T47D (cell line): ENCODE results near the gene ZNF223.

ENCODE experiments used
- DNase-seq, 2 experiments: peaks; one replicate each; pipeline versions ENCODE4 v3.0.0 to v3.0.0-alpha.2; 2011 to 2012; ENCODE audit warnings: low read depth in 1 of 2, low spot score in 1 of 2
- JUND ChIP-seq: IDR thresholded peaks from 2 replicates; pipeline ENCODE4 v1.6.1; 2012; ENCODE audit warnings: low read depth
- in situ Hi-C: cut with HindIII; loops from 2 replicates; pipeline ENCODE4 v1.10.0; 2016; ENCODE audit warnings: low sequenced_read_pairs, low pct_unique_long_range_greater_than_20kb

Gene ZNF223

DNA sequence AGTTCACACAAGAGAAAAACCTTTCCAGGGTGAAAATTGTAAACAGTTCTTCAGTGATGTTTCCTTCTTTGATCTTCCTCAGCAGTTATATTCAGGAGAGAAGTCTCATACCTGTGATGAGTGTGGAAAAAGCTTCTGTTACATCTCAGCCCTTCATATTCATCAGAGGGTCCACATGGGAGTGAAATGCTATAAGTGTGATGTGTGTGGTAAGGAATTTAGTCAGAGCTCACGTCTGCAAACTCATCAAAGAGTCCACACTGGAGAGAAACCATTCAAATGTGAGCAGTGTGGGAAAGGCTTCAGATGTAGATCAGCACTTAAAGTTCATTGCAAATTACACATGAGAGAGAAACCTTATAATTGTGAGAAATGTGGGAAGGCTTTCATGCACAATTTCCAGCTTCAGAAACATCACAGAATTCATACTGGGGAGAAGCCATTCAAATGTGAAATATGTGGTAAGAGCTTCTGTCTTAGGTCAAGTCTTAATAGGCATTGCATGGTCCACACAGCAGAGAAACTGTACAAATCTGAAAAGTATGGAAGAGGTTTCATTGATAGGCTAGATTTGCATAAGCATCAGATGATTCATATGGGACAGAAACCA is 19.7 kb upstream of the ZNF223 start:
- TF ChIP-seq JUND, result no peak

DNA sequence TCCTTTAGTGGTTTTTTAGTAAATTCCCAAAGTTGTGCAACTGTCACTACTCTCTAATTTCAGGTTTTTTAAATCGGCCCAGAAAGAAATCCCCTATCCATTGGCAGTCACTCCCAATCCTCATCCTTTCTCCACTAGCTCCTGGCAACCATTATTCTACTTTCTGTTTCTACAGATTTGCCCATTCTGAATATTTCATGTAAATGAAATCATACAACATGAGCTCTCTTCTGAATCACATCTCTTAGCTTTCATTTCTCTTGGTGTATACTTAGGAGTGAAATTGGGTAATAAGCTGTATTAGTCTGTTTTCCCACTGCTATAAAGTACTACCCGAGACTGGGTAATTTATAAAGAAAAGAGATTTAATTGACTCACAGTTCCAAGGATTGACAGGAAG is 9.7 kb upstream of the ZNF223 start:
- no peak for TF ChIP-seq JUND
- in situ Hi-C loops, result no loop called here
- no peak for DNase-seq

More for the DNA sequence above, 19.7 kb upstream of the ZNF223 start:
- in situ Hi-C loops, result no loop called here
- DNase-seq, result no peak

DNA sequence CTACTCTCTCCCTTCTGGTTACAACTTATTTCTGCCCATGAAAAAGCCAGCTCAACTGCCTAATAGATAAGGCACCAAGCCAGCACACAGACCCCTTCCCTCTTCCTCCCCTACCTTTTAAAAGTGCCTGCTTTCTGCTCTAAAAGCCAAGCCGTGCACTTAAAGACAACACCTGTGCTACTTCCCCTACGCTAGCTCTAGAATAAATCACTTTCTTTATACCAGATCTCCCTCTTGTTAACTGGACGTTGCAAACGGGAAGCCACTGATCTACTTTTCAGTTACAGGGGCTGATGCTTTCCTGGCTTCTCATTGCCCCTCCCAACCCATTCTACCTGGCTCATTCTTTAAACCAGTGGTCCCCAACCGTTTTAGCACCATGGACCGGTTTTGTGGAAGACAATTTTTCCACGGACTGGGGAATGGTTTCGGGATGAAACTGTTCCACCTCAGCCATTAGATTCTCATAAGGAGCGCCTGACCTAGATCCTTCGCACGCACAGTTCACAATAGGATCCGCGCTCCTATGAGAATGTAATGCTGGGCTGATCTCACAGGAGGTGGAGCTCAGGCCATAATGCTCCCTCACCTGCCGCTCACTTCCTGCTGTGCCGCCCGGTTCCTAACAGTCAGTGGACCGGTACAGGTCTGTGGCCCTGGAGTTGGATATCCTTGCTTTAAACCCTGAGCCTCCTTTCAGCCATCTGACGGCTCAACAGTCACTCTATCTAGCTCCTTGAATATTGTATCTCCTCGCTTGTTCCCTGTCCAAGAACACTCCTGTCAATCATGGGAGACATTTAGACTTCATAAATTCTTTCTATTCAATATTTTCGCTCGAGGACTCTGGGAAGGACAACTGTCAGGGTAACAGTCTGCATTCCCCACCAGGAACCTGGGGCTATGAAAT is 841 bp upstream of the ZNF223 start:
- in situ Hi-C loops, result no loop called here
- TF ChIP-seq JUND, result no peak
- DNase-seq, result no peak

DNA sequence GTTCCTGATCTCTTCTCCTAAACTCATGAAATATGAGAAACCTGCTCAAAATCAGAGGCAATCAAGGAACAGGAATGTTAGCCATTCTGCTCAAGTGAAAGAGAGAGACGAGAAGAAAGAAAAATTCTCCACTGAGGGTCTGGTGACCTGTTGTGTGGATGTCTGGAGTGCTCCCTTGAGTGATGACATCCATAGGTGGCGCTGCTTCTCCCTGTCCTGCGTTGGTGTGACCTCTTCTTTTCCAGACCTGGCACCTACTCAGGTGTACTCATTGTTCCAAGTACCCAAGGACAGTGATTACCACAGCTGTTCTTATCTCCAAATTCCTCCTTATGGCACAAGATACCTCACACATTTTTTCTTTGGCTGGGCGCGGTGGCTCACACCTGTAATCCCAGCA is 4.0 kb downstream of the ZNF223 start:
- no peak for DNase-seq
- in situ Hi-C loops, result no loop called here
- TF ChIP-seq JUND, result no peak

DNA sequence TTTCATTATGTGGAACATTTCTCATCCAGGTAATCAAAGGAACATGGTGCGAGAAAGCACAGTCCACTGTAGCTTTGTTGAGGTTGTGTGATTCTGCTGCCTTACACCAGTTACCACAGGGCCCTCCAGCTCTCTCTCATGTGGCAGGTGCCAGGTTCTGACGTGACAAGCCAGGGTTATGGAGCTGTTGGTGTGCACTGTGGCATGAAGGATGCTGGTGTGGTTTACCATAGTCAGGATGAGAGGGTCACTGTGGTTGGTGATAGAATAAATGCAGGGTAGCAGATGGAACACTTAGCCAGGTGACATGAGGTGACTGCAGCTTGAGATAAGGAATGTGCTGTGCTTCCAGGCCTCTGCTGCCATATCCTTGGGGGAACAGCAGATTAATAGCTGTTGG is 7.4 kb downstream of the ZNF223 start:
- no peak for TF ChIP-seq JUND

DNA sequence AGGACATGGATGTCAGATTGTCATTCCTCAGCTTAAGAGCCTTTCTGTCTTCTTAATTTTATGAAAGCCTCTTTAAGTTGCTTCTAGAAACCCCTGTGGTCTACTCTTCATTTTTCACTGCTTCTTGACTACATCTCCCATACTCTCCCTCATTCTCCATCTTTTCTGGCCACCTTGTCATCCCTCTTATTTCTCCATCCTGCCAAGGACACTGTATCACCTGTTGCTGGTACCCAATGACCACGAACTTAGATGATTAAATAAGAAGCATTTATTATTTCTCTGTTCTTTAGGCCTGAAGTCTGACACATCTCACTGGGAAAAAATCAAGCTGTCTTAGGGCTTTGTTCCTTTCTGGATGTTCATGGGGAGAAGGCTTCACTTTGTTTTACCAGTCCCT is 9.2 kb downstream of the ZNF223 start:
- in situ Hi-C loops, result no loop called here
- no peak for TF ChIP-seq JUND
- no peak for DNase-seq

More for the DNA sequence above, 7.4 kb downstream of the ZNF223 start:
- in situ Hi-C loops, result no loop called here
- no peak for DNase-seq

DNA sequence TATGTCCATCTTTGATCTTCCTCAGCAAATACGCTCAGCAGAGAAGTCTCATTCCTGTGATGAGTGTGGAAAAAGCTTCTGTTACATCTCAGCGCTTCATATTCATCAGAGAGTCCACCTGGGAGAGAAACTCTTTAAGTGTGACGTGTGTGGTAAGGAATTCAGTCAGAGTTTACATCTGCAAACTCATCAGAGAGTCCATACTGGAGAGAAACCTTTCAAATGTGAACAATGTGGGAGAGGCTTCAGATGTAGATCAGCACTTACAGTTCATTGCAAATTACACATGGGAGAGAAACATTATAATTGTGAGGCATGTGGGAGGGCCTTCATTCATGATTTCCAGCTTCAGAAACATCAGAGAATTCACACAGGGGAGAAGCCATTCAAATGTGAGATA is 14.5 kb downstream of the ZNF223 start:
- no peak for TF ChIP-seq JUND
- in situ Hi-C loops, result no loop called here
- no peak for DNase-seq

DNA sequence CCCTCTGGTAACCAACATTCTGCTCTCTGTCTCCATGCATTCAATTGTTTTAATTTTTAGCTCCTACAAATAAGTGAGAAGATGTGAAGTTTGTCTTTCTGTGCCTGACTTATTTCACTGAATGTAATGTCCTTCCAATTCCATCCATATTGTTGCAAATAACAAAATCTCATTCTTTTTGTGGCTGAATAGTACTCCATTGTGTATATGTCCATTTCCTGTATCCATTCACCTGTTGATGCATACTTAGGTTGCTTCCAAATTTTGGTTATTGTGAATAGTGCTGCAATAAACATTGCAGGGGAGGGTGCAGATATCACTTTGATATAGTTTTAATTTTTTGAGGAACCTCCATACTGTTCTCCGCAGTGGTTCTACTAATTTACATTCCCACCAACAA is 17.6 kb downstream of the ZNF223 start:
- TF ChIP-seq JUND, result no peak
- in situ Hi-C loops, result no loop called here
- DNase-seq, result no peak

DNA sequence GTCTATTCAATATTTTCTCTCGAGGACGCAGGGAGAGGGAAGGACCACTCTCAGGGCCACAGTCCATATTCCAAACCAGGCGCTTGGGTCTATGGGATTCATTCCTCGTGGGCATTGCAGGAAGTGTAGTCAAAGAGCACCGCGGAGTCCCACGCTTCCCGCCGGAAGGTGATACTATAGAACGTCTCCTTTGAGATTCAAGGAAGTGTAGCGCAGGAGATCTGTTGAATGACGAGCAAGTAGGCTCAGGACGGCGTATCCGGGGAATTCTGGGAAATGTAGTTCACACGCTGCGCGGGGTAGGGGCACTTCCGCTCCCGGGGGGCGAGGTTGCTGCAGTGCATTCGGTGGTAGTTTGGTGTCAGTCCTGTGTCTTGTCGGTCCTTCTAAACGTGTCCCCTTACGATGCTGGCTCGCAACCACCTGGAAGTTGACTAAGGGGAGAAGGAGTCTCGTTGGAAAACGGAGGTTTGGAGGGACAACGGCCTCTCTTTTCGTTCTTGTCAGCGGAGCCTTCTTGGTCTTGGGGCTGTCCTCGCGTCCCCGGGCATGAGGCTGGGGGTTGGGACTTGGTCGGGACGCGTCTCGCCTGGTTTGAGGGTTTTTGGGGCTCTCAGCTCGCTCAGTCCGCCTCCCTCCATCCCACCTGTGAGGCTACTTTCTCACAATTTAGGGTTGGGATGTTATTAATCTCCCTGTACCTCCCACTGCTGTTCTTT is 20.1 kb downstream of the ZNF223 start, which contains the start of gene ZNF284:
Gene ZNF284, plus strand, starts transcription at position 336 of the 719 bp plus-strand sequence. CDS start 4,231 bp downstream, outside the sequence.
- TF ChIP-seq JUND, result no peak
- in situ Hi-C loops, result no loop called here
- DNase-seq, result peak; percentile 68 to 91

DNA sequence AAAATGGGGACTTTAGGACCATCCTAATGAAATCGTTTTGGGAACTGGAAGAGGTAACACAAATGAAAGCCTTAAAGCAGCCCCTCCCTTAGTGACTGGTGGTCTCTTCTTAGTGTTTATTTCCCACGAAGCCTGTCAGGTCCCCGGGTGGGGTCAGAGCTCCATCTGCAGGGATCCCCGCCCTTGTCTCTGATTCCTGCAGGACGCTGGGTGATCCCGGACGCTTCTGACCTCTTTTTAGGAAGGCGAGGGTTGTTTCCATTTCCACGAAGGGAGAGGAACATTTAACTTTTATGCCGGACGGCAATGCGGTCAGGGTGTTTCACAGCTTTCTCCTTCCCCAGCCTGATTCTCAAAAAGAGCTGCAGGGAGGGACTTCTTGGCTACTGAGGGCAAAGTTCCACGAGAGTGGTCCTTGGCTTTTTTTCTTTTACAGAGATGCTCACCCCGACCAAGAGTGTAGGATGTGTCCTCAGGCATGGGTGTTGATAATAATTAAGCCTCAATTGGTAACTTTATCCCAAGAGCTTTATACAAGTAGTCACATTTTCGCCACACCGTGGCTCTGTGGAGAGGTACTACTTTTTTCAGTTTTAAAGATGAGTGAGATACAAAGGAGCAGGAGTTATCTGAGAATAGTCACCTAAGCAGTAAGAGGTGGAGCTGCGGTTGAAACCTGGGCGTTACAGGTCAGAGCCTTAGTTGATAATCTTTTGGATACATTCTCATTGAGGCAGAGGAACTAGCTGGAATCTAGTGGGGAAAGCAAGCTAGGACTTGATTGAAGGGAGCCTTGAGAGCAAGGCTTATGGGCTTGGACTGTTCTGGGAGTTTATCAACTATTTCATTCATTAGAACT is 20.9 kb downstream of the ZNF223 start:
- in situ Hi-C loops, result no loop called here
- no peak for DNase-seq
- TF ChIP-seq JUND, result no peak

DNA sequence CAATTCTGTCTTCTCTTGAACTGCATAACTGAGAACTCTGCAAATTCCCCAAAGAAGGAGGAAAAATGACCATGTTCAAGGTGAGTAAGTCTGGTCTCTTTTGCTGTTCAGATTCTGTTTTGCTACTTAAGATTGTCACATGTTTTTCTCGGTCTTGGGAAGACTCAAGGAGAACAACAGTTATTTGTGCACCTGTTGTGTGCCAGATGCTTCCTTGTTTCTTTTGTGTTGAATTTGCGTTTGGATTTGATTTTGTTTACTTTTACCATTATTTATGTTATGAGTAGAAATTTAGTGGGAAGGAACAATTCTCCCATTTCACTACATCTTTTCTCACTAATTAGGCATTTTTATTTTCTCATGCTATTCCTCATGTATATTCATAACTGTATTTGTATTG is 24.5 kb downstream of the ZNF223 start:
- DNase-seq, result no peak
- in situ Hi-C loops, result no loop called here
- TF ChIP-seq JUND, result no peak

DNA sequence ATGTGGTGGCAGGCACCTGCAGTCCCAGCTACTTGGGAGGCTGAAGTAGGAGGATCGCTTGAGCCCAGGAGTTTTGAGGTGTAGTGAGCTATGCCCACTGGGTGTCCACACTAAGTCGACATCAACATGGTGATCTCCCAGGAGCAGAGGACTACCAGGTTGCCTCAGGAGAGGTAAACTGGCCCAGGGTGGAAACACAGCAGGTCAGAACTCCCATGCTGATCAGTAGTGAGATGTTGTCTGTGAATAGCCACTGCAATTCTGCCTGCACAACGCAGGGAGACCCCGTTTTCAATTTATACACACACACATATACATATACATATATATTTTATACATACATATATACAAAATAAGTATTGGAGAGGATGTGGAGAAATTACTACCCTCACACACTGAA is 40.3 kb downstream of the ZNF223 start:
- no peak for DNase-seq
- in situ Hi-C loops, result no loop called here
- TF ChIP-seq JUND, result no peak
